Common myeloid progenitor, CD34-positive (primary cell): Measurements from ENCODE around the gene SLC29A3.

ENCODE experiments used
- CTCF ChIA-PET: fragments of 350-600 bp; sonication (Branson Sonifier 250); formaldehyde crosslinking; loops from one replicate; lab custom pipeline; 2021; ENCODE audit warnings: antibody characterized with exemption; lab: Charles Lee
- POLR2A ChIA-PET: fragments of 350-600 bp; sonication (Branson Sonifier 250); formaldehyde crosslinking; loops from one replicate; lab custom pipeline; 2021; ENCODE audit warnings: antibody characterized with exemption; lab: Charles Lee
- DNase-seq, 3 donors: peaks; one replicate each; pipeline versions ENCODE4 v3.0.0 to v3.0.0-alpha.2; 2013
- H3K27ac ChIP-seq, 2 experiments: 1 replicate in 1 of 2; 2 replicates in 1 of 2; pipeline ENCODE4 v1.7.0; 2013; ENCODE audit warnings: inconsistent platforms in 2 of 2, low read length in 2 of 2, mild to moderate bottlenecking in 2 of 2, low read depth in 1 of 2, moderate library complexity in 1 of 2; ENCODE audit not compliant: severe bottlenecking in 2 of 2, insufficient read depth in 1 of 2, poor library complexity in 1 of 2
- H3K27me3 ChIP-seq, 5 experiments: replicated peaks in 2 of 5; 1 replicate in 3 of 5; 2 replicates in 2 of 5; pipeline versions ENCODE4 v1.6.1 to v1.7.0; 2013; ENCODE audit warnings: low read length in 4 of 5, mild to moderate bottlenecking in 2 of 5, moderate library complexity in 2 of 5, inconsistent platforms in 1 of 5; ENCODE audit not compliant: insufficient read depth in 5 of 5, control insufficient read depth in 4 of 5
- H3K36me3 ChIP-seq, 4 experiments: 1 replicate in 2 of 4; 2 replicates in 2 of 4; pipeline versions ENCODE4 v1.6.1 to v1.7.0; 2013; ENCODE audit warnings: low read length in 3 of 4, control low read depth in 1 of 4, mild to moderate bottlenecking in 1 of 4; ENCODE audit not compliant: control insufficient read depth in 4 of 4, insufficient read depth in 4 of 4
- H3K4me1 ChIP-seq, 4 experiments: 1 replicate in 3 of 4; 2 replicates in 1 of 4; pipeline versions ENCODE4 v1.6.1 to v1.7.1; 2013; ENCODE audit warnings: low read length in 3 of 4, mild to moderate bottlenecking in 3 of 4, control low read depth in 1 of 4, inconsistent platforms in 1 of 4, moderate library complexity in 1 of 4; ENCODE audit not compliant: control insufficient read depth in 4 of 4, insufficient read depth in 4 of 4; ENCODE audit errors: control extremely low read depth in 1 of 4
- H3K4me3 ChIP-seq, 7 experiments: 1 replicate in 4 of 7; 2 replicates in 3 of 7; pipeline versions ENCODE4 v1.5.1 to v1.7.0; 2013; ENCODE audit warnings: mild to moderate bottlenecking in 7 of 7, low read length in 6 of 7, moderate library complexity in 6 of 7, inconsistent platforms in 2 of 7, low read depth in 2 of 7, control low read depth in 1 of 7; ENCODE audit not compliant: insufficient read depth in 4 of 7, control insufficient read depth in 1 of 7; ENCODE audit errors: extremely low read depth in 1 of 7
- H3K9me3 ChIP-seq, 5 experiments: 1 replicate in 4 of 5; 2 replicates in 1 of 5; pipeline versions ENCODE4 v1.6.1 to v1.7.1; 2013; ENCODE audit warnings: low read length in 4 of 5, mild to moderate bottlenecking in 2 of 5, inconsistent platforms in 1 of 5, low read depth in 1 of 5, moderate library complexity in 1 of 5; ENCODE audit not compliant: control insufficient read depth in 4 of 5, insufficient read depth in 2 of 5; ENCODE audit errors: control extremely low read depth in 1 of 5
- WGBS: methylation state at CpG from one replicate; pipeline ENCODE4 v1.1.5; 2013; ENCODE audit not compliant: insufficient coverage; 5-methylcytosine and 5-hydroxymethylcytosine counted together

SLC29A3 gene

DNA sequence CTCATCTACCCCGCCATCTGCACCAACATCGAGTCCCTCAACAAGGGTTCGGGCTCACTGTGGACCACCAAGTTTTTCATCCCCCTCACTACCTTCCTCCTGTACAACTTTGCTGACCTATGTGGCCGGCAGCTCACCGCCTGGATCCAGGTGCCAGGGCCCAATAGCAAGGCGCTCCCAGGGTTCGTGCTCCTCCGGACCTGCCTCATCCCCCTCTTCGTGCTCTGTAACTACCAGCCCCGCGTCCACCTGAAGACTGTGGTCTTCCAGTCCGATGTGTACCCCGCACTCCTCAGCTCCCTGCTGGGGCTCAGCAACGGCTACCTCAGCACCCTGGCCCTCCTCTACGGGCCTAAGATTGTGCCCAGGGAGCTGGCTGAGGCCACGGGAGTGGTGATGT, 43.1 kb downstream of the SLC29A3 start:
- over 99% methylated on average over 16 of the region's 16 CpGs for WGBS
- Histone ChIP-seq H3K27me3 (no peaks in the 10 kb centered on the region), H3K4me1 (peaks cover 0 to 26% (median 5%) of the 10 kb centered on the region in 4 experiments), H3K9me3 (peaks cover 0 to 2% (median 0%) of the 10 kb centered on the region in 5 experiments), H3K27ac (no peak overlapping the region), H3K36me3 (peaks cover 2 to 42% (median 18%) of the 10 kb centered on the region in 4 experiments), H3K4me3 (no peak overlapping the region)
- no peak for DNase-seq
- ChIA-PET POLR2A (no interaction called here), CTCF (interaction anchor here (1.0 to 1.6 kb wide), 2 partner anchors 16 to 225 kb away, joined by 3 read pairs; no protein-coding TSS in a partner anchor)

DNA sequence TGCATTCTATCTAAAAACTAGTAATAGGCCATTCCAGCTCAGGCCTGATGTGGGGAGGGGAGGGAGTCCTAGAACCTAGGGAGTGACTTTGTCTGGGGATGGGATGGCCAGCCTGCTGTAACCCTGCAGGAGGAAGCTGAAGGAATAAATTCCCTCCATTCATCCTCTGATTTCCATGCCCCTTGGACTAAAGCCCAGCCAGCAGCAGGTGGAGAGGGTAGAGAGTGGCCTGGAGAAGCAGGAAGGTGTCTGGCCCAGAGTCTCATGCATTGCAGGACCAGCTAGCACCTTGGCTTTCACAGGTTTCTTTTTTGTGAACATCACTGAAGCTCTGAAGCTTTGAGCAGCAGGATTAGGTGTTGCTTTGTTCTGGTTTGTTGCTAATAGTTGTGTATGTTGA, 44.9 kb downstream of the SLC29A3 start:
- Histone ChIP-seq H3K27me3 (no peaks in the 10 kb centered on the region), H3K4me3 (no peak overlapping the region), H3K9me3 (peaks cover 0 to 2% (median 0%) of the 10 kb centered on the region in 5 experiments), H3K36me3 (peaks cover 2 to 32% (median 18%) of the 10 kb centered on the region in 4 experiments), H3K4me1 (peaks cover 0 to 20% (median under 1%) of the 10 kb centered on the region in 4 experiments), H3K27ac (no peak overlapping the region)
- ChIA-PET CTCF (interaction anchor here (0.9 to 1.5 kb wide), 4 partner anchors 9 to 40 kb away, joined by 3 read pairs; no protein-coding TSS in a partner anchor), POLR2A (no interaction called here)
- DNase-seq, result no peak

DNA sequence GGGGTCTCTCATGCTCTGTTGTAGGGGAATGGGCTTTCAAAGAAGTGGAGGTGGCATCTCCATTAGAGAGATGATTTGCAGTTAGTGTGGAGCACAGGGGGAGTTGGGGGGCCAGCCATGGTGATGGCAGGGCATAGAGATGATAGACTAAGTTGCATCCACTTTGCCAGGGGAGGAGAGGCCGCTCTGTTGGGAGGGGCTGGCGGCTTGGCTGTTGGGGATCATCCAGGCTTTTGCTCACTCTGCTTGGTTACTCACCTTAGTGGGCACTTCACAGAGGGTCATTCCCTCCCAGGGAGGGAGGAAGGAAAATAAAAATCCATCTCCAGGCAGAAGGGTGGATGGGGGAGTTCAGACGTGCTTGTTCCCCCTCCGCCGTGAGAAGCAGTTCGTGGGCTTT, 46.3 kb downstream of the SLC29A3 start:
- peaks cover 0 to 12% (median 0%) of the 10 kb centered on the region in 4 experiments for H3K4me1 ChIP-seq
- H3K4me3 ChIP-seq, result no peak overlapping the region
- DNase-seq, result no peak
- no peak overlapping the region for H3K27ac ChIP-seq
- no peaks in the 10 kb centered on the region for H3K27me3 ChIP-seq
- no peaks in the 10 kb centered on the region for H3K9me3 ChIP-seq
- ChIA-PET CTCF (interaction anchor here (1.0 to 1.2 kb wide), 2 partner anchors 8 to 9 kb away, joined by 3 read pairs; no protein-coding TSS in a partner anchor), POLR2A (no interaction called here)
- WGBS, result 90% methylated on average over 6 of the region's 6 CpGs
- H3K36me3 ChIP-seq, result peaks cover 2 to 19% (median 14%) of the 10 kb centered on the region in 4 experiments

DNA sequence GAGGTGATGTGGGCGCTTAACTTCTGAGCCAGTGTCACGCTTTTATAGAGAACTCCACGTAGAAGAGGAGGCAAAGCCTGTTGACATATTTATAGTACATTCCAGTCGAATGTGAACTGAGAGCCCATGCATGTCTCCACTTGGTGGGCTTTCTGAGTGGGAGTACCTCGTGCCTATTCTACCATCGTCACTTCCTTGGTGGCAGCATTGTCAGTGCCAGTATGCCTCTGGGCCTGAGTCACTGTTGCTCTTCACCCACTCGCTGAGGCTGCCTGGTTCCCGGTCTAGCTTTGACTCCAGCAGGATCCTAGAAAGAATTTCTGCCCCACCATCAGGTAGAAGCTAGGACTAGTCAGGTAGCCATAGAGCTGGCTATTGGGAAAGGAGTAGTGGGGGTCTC, 47.6 kb downstream of the SLC29A3 start:
- no peaks in the 10 kb centered on the region for H3K27me3 ChIP-seq
- POLR2A ChIA-PET, result no interaction called here
- CTCF ChIA-PET, result no interaction called here
- peaks cover 2 to 15% (median 12%) of the 10 kb centered on the region in 4 experiments for H3K36me3 ChIP-seq
- 96% methylated on average over 6 of the region's 8 CpGs for WGBS
- no peak for DNase-seq
- H3K4me1 ChIP-seq, result peaks cover 0 to 21% (median 4%) of the 10 kb centered on the region in 4 experiments
- H3K9me3 ChIP-seq, result no peaks in the 10 kb centered on the region
- H3K27ac ChIP-seq, result no peak overlapping the region
- no peak overlapping the region for H3K4me3 ChIP-seq

DNA sequence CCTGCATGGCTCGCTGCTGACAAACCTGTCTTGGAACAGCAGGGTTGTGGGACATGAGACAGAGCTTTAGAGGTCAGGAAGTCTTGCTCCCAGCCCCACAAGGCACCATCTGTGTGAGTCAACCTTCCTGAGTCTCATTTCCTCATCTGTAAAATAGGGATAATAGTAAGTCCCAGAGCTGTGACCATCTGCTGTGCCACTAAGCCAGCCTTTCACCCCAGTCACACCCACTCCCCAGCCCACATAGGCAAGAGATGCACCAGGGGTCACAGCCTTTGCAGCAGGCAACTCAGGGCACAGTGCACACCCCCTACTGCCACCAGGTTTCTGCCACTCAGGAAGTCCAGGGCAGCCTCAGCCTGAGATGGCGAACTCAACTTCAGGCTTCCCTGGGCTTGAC, 48.2 kb downstream of the SLC29A3 start:
- WGBS, result 96% methylated on average over 2 of the region's 2 CpGs
- ChIA-PET POLR2A (no interaction called here), CTCF (interaction anchor here (1.3 to 1.4 kb wide), 3 partner anchors 9 to 41 kb away, joined by 3 to 8 read pairs (median 3); no protein-coding TSS in a partner anchor)
- Histone ChIP-seq H3K27ac (no peak overlapping the region), H3K4me1 (peaks cover 2 to 27% (median 8%) of the 10 kb centered on the region in 4 experiments), H3K4me3 (no peak overlapping the region), H3K27me3 (no peaks in the 10 kb centered on the region), H3K36me3 (peaks cover 2 to 10% (median 7%) of the 10 kb centered on the region in 4 experiments), H3K9me3 (no peaks in the 10 kb centered on the region)
- no peak for DNase-seq

DNA sequence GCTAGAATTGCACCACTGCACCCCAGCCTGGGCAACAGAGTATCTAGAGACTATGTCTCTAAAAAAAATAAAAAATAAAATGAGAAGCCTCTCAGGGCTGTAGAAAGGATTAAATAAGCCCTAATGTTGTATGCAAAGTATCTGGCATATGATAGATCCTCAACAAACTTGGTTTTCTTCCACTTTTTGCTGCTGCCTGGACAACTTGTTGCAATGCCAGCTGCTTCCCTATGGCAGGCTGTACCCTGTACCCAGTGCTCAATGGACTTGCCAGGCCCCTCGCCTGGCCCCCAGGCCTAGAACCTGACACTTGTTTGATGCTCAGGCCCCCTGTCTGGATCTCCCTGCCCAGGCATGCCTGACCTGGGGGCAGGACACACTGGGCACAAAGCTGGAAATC, 49.1 kb downstream of the SLC29A3 start:
- Histone ChIP-seq H3K27ac (no peak overlapping the region), H3K4me3 (no peak overlapping the region), H3K4me1 (peaks cover 5 to 36% (median 10%) of the 10 kb centered on the region in 4 experiments), H3K27me3 (no peaks in the 10 kb centered on the region), H3K9me3 (no peaks in the 10 kb centered on the region), H3K36me3 (peaks cover 0 to under 1% (median under 1%) of the 10 kb centered on the region in 4 experiments)
- WGBS, result 100% methylated on average over 1 of the region's 1 CpG
- no peak for DNase-seq
- ChIA-PET CTCF (interaction anchor here (0.6 to 3.0 kb wide), 5 partner anchors 9 to 48 kb away, joined by 3 to 13 read pairs (median 3); no protein-coding TSS in a partner anchor), POLR2A (no interaction called here)

DNA sequence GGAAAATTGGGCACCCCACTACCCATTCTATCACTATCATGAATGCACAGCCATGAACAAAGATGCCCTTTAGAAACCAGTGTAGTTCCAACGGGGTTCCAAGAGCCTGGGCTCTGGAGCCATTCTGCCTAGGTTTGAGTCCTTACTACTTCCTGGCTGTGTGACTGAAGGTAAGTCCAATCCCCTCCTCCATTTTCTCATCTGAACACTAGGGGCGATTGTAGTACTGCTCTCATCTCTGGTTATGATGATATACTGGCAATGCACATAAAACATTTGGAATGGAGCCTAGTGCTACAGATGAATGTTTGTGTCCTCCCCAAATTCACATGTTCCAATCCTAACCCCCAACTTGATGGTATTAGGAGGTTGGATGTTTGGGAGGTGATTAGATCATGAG, 49.6 kb downstream of the SLC29A3 start:
- POLR2A ChIA-PET, result interaction anchor here (0.7 to 1.1 kb wide), 2 partner anchors 11 to 298 kb away, joined by 3 to 4 read pairs; no protein-coding TSS in a partner anchor
- H3K9me3 ChIP-seq, result no peaks in the 10 kb centered on the region
- DNase-seq, result no peak
- H3K36me3 ChIP-seq, result no peaks in the 10 kb centered on the region
- WGBS, result 83% methylated on average over 1 of the region's 2 CpGs
- peaks cover 5 to 40% (median 13%) of the 10 kb centered on the region in 4 experiments for H3K4me1 ChIP-seq
- no peak overlapping the region for H3K27ac ChIP-seq
- CTCF ChIA-PET, result interaction anchor here (1.3 to 3.0 kb wide), 5 partner anchors 8 to 55 kb away, joined by 3 to 13 read pairs (median 3); no protein-coding TSS in a partner anchor
- no peak overlapping the region for H3K4me3 ChIP-seq
- no peaks in the 10 kb centered on the region for H3K27me3 ChIP-seq
